HG03565 (cell line): ENCODE data around the gene PRPF38A.

Experiments
- ATAC-seq: cut with Tn5 transposase; IDR thresholded peaks from one replicate; pipeline ENCODE4 v1.9.1; 2021; ENCODE audit warnings: mild to moderate bottlenecking, moderate library complexity; ENCODE audit not compliant: unreplicated experiment

Gene PRPF38A

DNA sequence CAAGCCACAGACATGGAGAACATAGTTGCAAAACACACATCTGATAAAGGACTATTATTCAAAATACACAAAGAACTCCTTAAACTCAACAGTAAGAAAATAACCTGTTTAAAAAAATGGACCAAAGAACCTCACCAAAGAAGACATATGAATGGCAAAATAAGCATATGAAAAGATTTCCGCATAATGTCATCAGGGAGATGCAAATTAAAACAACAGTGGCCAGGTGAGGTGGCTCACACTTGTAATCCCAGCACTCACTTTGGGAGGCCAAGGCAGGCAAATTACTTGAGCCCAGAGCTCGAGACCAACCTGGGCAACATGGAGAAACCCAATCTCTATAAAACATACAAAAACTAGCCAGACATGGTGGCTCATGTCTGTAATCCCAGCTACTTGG is 50.4 kb downstream of the PRPF38A start:
- no peak for ATAC-seq

DNA sequence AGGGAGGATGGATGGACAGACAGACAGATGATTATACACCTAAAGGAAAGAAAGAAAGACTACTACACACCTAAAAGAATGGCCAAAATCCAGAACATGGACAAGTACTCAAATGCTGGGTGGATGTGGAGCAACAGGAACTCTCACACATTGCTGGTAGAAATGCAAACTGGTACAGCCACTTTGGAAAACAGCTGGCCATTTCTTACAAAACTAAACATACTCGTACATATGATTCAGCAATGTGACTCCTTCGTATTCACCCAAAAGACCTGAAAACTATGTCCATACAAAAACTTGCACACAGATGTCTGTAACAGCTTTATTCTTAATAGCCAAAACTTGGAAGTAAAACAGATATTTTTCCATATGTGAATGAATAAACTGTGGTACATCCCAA is 51.3 kb downstream of the PRPF38A start:
- ATAC-seq = no peak

DNA sequence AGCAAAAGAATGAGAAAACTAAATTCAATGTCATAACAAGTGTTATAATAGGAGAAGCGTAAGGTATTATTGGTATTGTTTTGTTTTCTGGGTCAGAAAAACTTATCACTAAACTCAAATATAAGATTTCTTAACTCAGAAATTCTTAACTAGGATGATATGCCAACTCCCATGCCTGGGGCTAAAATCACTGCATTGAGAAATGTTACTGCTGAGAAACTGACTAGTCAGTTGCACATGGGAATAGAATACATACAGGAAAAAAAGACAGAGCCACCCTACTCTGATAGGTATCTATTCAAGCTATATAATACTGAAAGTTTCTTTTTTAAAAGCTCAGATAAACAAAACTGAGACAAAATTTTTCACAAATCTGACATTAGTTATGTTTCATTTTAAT is 56.3 kb downstream of the PRPF38A start:
- ATAC-seq = no peak

DNA sequence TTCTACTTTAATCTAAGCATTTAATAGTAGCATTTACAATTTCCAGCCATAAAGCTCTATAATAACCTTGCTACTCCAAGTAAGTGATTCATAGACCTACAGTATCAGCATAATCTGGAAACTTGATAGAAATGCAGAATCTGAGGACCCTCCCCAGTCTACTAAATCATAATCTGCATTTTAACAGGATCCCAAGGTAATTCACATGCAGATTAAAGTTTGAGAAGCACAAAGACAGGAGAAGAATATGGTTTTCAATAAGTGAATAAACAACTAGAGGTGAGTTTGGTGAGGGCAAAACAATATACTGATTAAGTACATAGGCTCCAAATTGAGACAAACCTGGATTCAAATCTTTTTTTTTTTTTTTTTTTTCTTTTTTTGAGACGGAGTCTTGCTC is 57.4 kb downstream of the PRPF38A start:
- no peak for ATAC-seq

DNA sequence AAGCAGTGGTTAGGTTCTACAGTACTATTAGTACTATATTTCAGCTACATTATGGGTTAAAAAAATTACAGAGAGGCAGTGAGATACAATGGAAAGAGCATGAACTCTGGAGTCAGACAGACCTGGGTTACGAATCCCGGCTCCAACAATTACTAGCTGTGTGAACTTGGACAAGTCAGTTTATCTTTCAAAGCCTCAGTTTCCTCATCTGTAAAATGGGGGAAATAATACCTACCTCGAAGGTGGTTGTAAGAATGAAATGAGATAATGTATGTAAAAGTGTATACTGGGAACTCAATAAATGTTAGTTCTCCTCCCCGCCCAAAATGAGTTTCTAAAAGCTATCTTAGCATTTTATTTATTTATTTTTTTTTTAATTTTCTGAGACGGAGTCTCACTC is 59.5 kb downstream of the PRPF38A start:
- no peak for ATAC-seq

DNA sequence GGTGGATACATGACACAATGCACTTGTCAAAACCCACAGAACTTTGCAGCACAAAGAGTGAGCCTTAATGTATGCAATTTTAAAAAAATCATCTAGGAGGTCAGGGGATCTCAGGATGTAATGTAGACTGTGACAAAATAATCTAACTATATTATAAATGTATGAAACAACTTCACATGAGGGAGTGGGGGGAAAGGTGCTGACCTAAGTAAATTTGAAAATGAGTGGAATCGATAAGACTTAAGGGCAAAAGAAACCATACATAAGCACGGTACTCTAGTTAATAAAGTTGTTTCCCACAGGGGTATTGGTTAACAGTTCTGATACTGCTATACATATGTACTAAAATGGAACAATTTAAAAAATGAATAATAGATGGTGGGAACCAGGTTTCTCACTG is 64.7 kb downstream of the PRPF38A start:
- ATAC-seq = no peak
